Bronchial epithelial cell (primary cell): ENCODE measurements around the gene SHB. TPM values are rescaled to one million over a fixed set of nuclear protein-coding genes. Genes with fewer than 3 reads are reported as not detected.

Experiments used
- DNase-seq: peaks from one replicate; pipeline ENCODE4 v3.0.0-alpha.2; 2010; ENCODE audit warnings: low read depth
- FAIRE-seq: peaks from 2 replicates; lab custom pipeline; 2011; peaks lifted over from hg19 to GRCh38; lab: Jason Lieb, UNC
- H3K27me3 ChIP-seq: 2 replicates; pipeline ENCODE4 v1.5.1; 2011; ENCODE audit warnings: low read length; ENCODE audit not compliant: control insufficient read depth, insufficient read depth
- H3K36me3 ChIP-seq: 2 replicates; pipeline ENCODE4 v1.5.1; 2011; ENCODE audit warnings: low read length; ENCODE audit not compliant: control insufficient read depth, insufficient read depth
- H3K4me3 ChIP-seq: 2 replicates; pipeline ENCODE4 v1.5.1; 2011; ENCODE audit warnings: mild to moderate bottlenecking, low read depth, low read length, control low read depth
- CTCF ChIP-seq: IDR thresholded peaks from 2 replicates; pipeline ENCODE4 v1.5.1; 2011; ENCODE audit warnings: mild to moderate bottlenecking, moderate library complexity, low read length, control low read depth, inconsistent platforms; ENCODE audit not compliant: insufficient read depth, severe bottlenecking
- total RNA-seq: library from RNA; depleted of rRNA; stranded (reverse); fragments of >200 nt; gene quantifications from 2 replicates; pipeline ENCODE4 v1.2.1, GENCODE V29; 2014

The SHB gene
- total RNA-seq, 1 donor from 2014 or later = 14.5 TPM

GRCh38 chr9:38024036-38024681 lies 44.9 kb downstream of the SHB start:
- no peak for TF ChIP-seq CTCF
- no peaks in the 10 kb centered on the region for H3K27me3 ChIP-seq
- no peak overlapping the region for H3K4me3 ChIP-seq
- DNase-seq (peak; percentile 98), FAIRE-seq (peak; percentile 83)
- no peaks in the 10 kb centered on the region for H3K36me3 ChIP-seq

GRCh38 chr9:38023661-38024035 lies 45.4 kb downstream of the SHB start:
- no peak overlapping the region for H3K4me3 ChIP-seq
- DNase-seq (no peak), FAIRE-seq (no peak)
- TF ChIP-seq CTCF = no peak
- no peaks in the 10 kb centered on the region for H3K36me3 ChIP-seq
- no peaks in the 10 kb centered on the region for H3K27me3 ChIP-seq

GRCh38 chr9:38022995-38023394 lies 46.0 kb downstream of the SHB start:
- Histone ChIP-seq H3K36me3 (no peaks in the 10 kb centered on the region), H3K4me3 (no peak overlapping the region), H3K27me3 (no peaks in the 10 kb centered on the region)
- FAIRE-seq (no peak), DNase-seq (no peak)
- no peak for TF ChIP-seq CTCF

- Histone ChIP-seq H3K4me3 (no peak overlapping the region), H3K27me3 (no peaks in the 10 kb centered on the region), H3K36me3 (no peaks in the 10 kb centered on the region)
- no peak for TF ChIP-seq CTCF
- FAIRE-seq (no peak), DNase-seq (no peak)
Measured at GRCh38 chr9:38022203-38022895, 46.7 kb downstream of the SHB start.

- FAIRE-seq (no peak), DNase-seq (no peak)
- H3K36me3 ChIP-seq = no peaks in the 10 kb centered on the region
- no peaks in the 10 kb centered on the region for H3K27me3 ChIP-seq
- TF ChIP-seq CTCF = no peak
- H3K4me3 ChIP-seq = no peak overlapping the region
Measured at GRCh38 chr9:38020151-38021076, 48.6 kb downstream of the SHB start.
